HG02763 (cell line): Measurements from ENCODE around the gene MAS1.

Experiments
- ATAC-seq: cut with Tn5 transposase; IDR thresholded peaks from one replicate; pipeline ENCODE4 v1.9.1; 2021; ENCODE audit warnings: mild to moderate bottlenecking, moderate library complexity; ENCODE audit not compliant: unreplicated experiment

MAS1 gene

GRCh38 chr6:159879856-159880255 lies 10.9 kb upstream of the MAS1 start:
- ATAC-seq, result no peak

- ATAC-seq, result no peak
Measured at GRCh38 chr6:159880412-159880975, 10.3 kb upstream of the MAS1 start.

- ATAC-seq, result no peak
Measured at GRCh38 chr6:159884720-159885119, 6.1 kb upstream of the MAS1 start.

- ATAC-seq, result no peak
Measured at GRCh38 chr6:159886270-159886669, 4.5 kb upstream of the MAS1 start.

GRCh38 chr6:159887146-159887545 lies 3.6 kb upstream of the MAS1 start:
- no peak for ATAC-seq

GRCh38 chr6:159887761-159888160 lies 3.0 kb upstream of the MAS1 start:
- ATAC-seq, result no peak

GRCh38 chr6:159890201-159890600 lies 587 bp upstream of the MAS1 start:
- no peak for ATAC-seq

- ATAC-seq, result no peak
Measured at GRCh38 chr6:159892053-159892452, 1.3 kb downstream of the MAS1 start.

- no peak for ATAC-seq
Measured at GRCh38 chr6:159893064-159893463, 2.3 kb downstream of the MAS1 start.

- ATAC-seq, result no peak
Measured at GRCh38 chr6:159894991-159895390, 4.2 kb downstream of the MAS1 start.

- no peak for ATAC-seq
Measured at GRCh38 chr6:159897603-159898002, 6.8 kb downstream of the MAS1 start.

- ATAC-seq, result no peak
Measured at GRCh38 chr6:159898519-159898918, 7.7 kb downstream of the MAS1 start.

- no peak for ATAC-seq
Measured at GRCh38 chr6:159899994-159900745, 9.4 kb downstream of the MAS1 start.

GRCh38 chr6:159902620-159903019 lies 11.8 kb downstream of the MAS1 start:
- no peak for ATAC-seq

GRCh38 chr6:159904497-159904911 lies 13.7 kb downstream of the MAS1 start:
- no peak for ATAC-seq

- ATAC-seq, result no peak
Measured at GRCh38 chr6:159906400-159906799, 15.6 kb downstream of the MAS1 start.

- ATAC-seq, result no peak
Measured at GRCh38 chr6:159908535-159908934, 17.7 kb downstream of the MAS1 start.

GRCh38 chr6:159908979-159909378 lies 18.2 kb downstream of the MAS1 start:
- ATAC-seq, result no peak

- no peak for ATAC-seq
Measured at GRCh38 chr6:159910342-159910741, 19.6 kb downstream of the MAS1 start.

- no peak for ATAC-seq
Measured at GRCh38 chr6:159913375-159913774, 22.6 kb downstream of the MAS1 start.

- no peak for ATAC-seq
Measured at GRCh38 chr6:159913862-159914564, 23.2 kb downstream of the MAS1 start.

- no peak for ATAC-seq
Measured at GRCh38 chr6:159914565-159914923, 23.8 kb downstream of the MAS1 start.
